ENCODE measurements around the gene METTL27. TPM values are rescaled to one million over a fixed set of nuclear protein-coding genes. Genes with fewer than 3 reads are reported as not detected.
A peak's percentile ranks its signal among the peaks of the same experiment; 100 is the strongest.

METTL27 gene
- polyA plus RNA-seq (2012; ENCODE audit: insufficient read length, low read depth): 1.2 TPM

DNA sequence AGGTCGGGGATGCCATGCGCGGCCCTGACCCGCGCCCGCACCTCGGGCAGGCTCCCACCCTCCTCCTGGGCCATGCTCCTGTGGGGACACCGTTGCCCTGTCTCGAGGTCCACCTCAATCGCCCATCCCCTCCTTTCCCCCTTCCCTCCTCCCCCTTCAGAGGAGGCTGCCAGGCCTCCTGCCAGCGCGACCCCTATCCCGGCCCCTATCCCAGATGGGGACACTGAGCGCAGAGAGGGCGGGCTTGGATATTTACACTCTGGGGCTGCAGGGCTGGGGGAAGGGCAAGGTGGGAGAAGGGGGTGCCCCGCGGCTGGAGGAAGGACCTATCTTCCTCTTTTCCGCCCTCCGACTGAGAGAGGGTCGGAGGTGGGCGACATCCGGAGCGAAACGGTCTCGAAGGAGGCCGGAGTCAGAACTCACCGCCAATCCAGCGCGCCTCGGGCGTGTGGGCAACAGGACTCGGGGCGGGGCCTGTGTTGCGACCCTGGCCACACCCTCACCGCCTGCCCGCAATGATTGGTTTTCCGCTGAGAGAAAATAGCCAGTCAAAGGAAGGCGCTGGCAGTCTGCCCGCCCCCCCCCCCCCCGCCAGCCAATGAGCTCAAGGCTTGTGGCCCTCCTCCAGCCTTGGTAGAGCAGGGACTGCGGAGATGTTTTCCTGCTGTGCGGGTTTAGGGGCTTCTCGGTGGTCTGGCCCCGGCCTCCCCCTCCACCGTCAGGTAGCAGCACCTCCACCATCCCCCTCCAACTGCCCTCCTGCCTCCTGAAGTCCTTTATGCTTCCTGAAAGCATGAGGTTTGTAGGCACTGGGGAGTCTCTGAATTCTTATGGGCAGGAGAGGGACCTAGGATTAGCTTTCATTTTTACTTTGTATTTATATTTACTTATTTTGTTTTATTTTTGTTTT lies at the start of gene METTL27:
TSS of gene METTL27 (minus strand) at position 450 of the 910 bp plus-strand sequence. CDS start at position 74, 376 bp downstream.
- TF ChIP-seq, protein P1, sequence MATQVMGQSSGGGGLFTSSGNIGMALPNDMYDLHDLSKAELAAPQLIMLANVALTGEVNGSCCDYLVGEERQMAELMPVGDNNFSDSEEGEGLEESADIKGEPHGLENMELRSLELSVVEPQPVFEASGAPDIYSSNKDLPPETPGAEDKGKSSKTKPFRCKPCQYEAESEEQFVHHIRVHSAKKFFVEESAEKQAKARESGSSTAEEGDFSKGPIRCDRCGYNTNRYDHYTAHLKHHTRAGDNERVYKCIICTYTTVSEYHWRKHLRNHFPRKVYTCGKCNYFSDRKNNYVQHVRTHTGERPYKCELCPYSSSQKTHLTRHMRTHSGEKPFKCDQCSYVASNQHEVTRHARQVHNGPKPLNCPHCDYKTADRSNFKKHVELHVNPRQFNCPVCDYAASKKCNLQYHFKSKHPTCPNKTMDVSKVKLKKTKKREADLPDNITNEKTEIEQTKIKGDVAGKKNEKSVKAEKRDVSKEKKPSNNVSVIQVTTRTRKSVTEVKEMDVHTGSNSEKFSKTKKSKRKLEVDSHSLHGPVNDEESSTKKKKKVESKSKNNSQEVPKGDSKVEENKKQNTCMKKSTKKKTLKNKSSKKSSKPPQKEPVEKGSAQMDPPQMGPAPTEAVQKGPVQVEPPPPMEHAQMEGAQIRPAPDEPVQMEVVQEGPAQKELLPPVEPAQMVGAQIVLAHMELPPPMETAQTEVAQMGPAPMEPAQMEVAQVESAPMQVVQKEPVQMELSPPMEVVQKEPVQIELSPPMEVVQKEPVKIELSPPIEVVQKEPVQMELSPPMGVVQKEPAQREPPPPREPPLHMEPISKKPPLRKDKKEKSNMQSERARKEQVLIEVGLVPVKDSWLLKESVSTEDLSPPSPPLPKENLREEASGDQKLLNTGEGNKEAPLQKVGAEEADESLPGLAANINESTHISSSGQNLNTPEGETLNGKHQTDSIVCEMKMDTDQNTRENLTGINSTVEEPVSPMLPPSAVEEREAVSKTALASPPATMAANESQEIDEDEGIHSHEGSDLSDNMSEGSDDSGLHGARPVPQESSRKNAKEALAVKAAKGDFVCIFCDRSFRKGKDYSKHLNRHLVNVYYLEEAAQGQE (IDR thresholded peaks at IDR 0.05; ENCODE audit: insufficient read depth in 1 of 2, low read depth in 2 of 2, low read length in 2 of 2): no peak
- TF ChIP-seq SIN3A (IDR thresholded peaks at IDR 0.05; ENCODE audit: borderline replicate concordance, insufficient read depth, low read length) (no peak), FOXP2 (optimal IDR thresholded peaks at IDR 0.05; ENCODE audit: borderline replicate concordance, extremely low read depth, extremely low read length, insufficient read depth) (peak; percentile 87), POLR2AphosphoS5 (IDR thresholded peaks at IDR 0.05; ENCODE audit: low read depth, low read length) (peak; percentile 66; the same call in 1 of the 2 replicates), TAF1 (IDR thresholded peaks at IDR 0.05; ENCODE audit: borderline replicate concordance, insufficient read depth, low read length) (no peak)

DNA sequence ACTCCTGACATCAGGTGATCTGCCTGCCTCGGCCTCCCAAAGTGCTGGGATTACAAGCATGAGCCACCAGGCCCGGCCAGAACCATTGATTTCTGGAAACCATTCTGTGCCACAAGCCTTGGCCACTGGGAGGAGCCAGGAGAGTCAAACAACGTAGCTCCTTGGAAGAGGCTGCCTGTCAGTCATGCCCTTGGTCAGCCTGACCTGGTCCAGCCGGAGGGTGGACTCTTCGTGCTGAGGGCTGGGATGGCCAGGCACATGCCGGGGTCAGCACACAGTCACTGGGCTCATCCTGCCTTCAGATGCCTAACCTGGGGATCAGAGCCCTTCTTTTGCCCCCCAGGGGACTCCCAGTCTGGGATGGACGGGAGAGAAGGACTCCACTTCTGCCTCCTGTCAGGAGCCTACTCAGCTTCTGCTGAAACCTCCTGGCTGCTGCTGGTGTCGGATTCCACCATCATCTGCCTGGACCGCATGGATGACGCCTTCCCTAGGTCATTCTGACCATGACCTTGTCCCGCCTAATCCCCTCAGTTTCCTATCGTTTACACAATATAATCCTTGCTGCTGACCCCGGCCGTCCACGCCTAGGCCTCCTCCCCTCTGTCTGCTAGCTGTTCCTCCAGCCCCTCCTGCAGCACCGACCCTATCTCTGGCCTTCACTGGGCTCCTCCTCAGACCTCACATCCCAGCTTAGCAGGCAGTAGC lies 49.0 kb upstream of the METTL27 start:
- TF ChIP-seq, protein P1 (IDR thresholded peaks at IDR 0.05; ENCODE audit: insufficient read depth in 1 of 2, low read depth in 2 of 2, low read length in 2 of 2): no peak
- TF ChIP-seq TAF1 (IDR thresholded peaks at IDR 0.05; ENCODE audit: borderline replicate concordance, insufficient read depth, low read length) (no peak), SIN3A (IDR thresholded peaks at IDR 0.05; ENCODE audit: borderline replicate concordance, insufficient read depth, low read length) (no peak), POLR2AphosphoS5 (IDR thresholded peaks at IDR 0.05; ENCODE audit: low read depth, low read length) (no peak), FOXP2 (optimal IDR thresholded peaks at IDR 0.05; ENCODE audit: borderline replicate concordance, extremely low read depth, extremely low read length, insufficient read depth) (no peak)

GRCh38 chr7:73890555-73891147 lies 48.3 kb upstream of the METTL27 start:
- TF ChIP-seq POLR2AphosphoS5 (IDR thresholded peaks at IDR 0.05; ENCODE audit: low read depth, low read length) (no peak), FOXP2 (optimal IDR thresholded peaks at IDR 0.05; ENCODE audit: borderline replicate concordance, extremely low read depth, extremely low read length, insufficient read depth) (no peak), TAF1 (IDR thresholded peaks at IDR 0.05; ENCODE audit: borderline replicate concordance, insufficient read depth, low read length) (no peak), SIN3A (IDR thresholded peaks at IDR 0.05; ENCODE audit: borderline replicate concordance, insufficient read depth, low read length) (no peak)
- TF ChIP-seq, protein P1 (IDR thresholded peaks at IDR 0.05; ENCODE audit: insufficient read depth in 1 of 2, low read depth in 2 of 2, low read length in 2 of 2): no peak

GRCh38 chr7:73888959-73889358 lies 46.6 kb upstream of the METTL27 start:
- no peak for TF ChIP-seq POLR2AphosphoS5 (IDR thresholded peaks at IDR 0.05; ENCODE audit: low read depth, low read length)
- TF ChIP-seq TAF1 (IDR thresholded peaks at IDR 0.05; ENCODE audit: borderline replicate concordance, insufficient read depth, low read length): no peak
- no peak for TF ChIP-seq FOXP2 (optimal IDR thresholded peaks at IDR 0.05; ENCODE audit: borderline replicate concordance, extremely low read depth, extremely low read length, insufficient read depth)
- TF ChIP-seq, protein P1 (IDR thresholded peaks at IDR 0.05; ENCODE audit: insufficient read depth in 1 of 2, low read depth in 2 of 2, low read length in 2 of 2): no peak
- no peak for TF ChIP-seq SIN3A (IDR thresholded peaks at IDR 0.05; ENCODE audit: borderline replicate concordance, insufficient read depth, low read length)
